Retinal pigment epithelial cell (primary cell): Measurements from ENCODE around the gene P4HB.

Experiments used
- DNase-seq: peaks from one replicate; pipeline ENCODE4 v3.0.0-alpha.2; 2010; ENCODE audit warnings: low read depth
- H3K4me3 ChIP-seq: 2 replicates; pipeline ENCODE4 v1.5.1; 2011; ENCODE audit warnings: mild to moderate bottlenecking, low read length, control low read depth, moderate library complexity
- TF ChIP-seq, protein P1 (sequence below): conservative IDR thresholded peaks from 2 replicates; pipeline ENCODE4 v1.5.1; 2011; ENCODE audit warnings: low read depth, low read length, control low read depth, inconsistent platforms

The P4HB gene

DNA sequence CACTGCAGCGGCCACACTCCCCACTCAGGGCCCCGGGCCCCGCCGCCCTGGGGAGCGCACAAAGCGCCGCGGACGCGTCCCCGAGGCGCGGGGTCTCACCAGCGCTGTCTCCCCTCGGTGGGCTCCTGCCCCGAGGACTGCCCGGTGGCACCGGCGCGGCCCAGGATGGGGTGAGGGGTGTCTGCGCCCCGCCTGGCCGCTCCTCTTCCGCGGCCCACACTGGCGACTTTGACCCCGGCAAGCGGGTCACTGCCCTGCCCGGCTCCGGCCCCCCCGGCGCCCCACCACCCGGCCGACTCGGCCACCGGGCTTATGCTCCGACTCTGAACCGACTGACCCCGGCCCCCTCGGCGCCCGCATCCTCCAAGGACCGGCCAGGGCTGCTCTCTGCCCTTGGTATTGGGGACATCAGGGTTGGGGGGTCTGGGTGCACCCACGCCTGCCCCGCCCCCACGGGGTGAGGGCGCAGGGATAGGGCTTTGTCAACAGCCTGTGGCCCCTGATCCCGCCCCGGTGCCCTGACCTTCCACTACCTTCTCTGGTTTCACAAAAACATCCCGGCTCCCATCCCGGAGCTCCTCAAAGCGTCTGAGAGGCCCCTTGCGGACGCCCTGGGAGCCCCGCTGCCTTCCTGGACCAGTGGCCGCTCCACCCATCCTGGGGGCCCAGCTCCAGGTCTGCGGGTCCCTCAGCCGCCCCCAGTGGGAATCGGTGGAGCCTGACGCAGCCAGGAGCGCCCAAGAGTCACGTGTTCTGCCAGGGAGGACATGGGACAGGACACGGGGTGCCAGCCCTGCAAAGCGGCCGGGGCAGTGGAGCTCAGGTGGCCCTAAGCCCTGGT lies 55.6 kb downstream of the P4HB start:
- H3K4me3 ChIP-seq = no peak overlapping the region
- TF ChIP-seq, protein P1, sequence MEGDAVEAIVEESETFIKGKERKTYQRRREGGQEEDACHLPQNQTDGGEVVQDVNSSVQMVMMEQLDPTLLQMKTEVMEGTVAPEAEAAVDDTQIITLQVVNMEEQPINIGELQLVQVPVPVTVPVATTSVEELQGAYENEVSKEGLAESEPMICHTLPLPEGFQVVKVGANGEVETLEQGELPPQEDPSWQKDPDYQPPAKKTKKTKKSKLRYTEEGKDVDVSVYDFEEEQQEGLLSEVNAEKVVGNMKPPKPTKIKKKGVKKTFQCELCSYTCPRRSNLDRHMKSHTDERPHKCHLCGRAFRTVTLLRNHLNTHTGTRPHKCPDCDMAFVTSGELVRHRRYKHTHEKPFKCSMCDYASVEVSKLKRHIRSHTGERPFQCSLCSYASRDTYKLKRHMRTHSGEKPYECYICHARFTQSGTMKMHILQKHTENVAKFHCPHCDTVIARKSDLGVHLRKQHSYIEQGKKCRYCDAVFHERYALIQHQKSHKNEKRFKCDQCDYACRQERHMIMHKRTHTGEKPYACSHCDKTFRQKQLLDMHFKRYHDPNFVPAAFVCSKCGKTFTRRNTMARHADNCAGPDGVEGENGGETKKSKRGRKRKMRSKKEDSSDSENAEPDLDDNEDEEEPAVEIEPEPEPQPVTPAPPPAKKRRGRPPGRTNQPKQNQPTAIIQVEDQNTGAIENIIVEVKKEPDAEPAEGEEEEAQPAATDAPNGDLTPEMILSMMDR = no peak
- DNase-seq = no peak

DNA sequence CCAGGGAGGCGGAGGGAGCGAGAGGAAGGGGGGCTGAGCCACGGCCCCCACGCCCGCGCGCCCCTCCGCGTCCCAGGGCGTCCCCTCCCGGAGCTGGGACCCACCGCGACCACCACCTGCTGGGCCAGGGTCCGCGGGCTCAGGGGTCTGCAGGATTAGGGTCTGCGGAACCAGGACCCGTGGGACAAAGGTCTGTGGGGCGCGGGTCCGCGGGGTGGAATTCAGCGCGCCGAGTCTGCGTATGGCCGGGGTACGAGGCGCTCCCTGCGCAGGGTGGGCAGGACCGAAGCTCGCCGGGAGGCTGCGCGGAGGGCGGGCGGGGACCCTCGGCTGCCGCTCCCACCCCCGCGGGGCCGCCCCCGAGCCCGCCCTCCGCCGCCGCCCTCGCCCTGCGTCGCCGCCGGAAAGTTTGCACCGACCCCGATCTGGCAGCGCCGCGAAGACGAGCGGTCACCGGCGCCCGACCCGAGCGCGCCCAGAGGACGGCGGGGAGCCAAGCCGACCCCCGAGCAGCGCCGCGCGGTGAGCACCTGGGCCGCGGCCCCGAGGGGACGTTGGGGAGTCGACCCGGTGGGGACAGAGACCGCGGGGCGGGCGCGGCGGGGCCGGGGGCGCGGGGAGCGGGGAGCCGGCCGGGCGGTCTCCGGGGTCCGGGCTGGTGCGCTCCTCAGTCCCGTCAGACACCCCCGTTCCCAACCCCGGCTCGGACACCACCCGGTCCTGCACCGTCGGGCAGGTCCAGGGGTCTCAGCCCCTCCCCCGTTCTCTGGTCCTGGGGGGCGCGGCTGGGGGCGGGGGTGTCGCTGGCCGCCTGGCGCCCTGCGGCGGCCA lies 56.4 kb downstream of the P4HB start, which contains the start of gene GCGR:
TSS of gene GCGR (plus strand) at position 423 of the 831 bp plus-strand sequence. CDS start 4,869 bp downstream, outside the sequence.
- TF ChIP-seq, protein P1 = no peak
- no peak within 1 kb of the TSS for H3K4me3 ChIP-seq
- no peak for DNase-seq

DNA sequence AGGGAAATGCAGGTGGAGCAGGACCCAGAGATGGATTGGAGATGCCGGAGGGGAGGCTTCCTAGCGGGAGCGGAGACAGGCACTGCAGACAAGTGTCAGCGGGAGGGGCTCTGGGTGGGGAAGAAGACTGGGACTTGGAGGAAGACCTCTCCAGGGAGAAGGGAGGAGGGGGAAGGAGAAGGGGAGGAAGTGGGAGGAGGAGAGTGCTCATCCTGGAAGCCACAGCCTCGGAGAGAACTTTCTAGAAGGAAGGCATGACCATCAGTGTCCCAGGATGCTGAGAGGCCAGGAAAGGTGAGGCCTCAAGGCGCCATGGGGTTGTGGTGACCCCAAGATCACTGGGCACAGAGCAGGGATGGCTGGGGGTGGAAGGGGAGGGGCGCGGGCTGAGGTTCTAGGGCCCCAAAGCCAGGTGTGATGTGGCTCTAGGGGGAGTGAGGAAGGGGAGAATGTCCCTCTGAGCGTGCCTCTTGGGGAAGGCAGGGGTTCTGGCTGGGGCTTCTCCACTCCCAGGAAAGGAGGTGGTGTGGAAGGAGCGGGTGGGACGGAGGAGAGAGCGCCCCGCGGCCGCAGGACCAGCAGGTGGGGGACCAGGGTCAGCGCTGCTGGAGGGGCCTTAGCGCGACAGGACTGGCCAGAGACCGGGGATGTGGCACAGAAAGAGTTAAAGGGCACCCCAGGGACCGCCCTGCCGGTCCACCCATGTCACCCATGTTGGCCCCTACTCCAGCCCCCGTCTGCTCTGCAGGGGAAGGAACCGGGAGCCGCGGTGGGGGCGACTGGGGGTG lies 57.3 kb downstream of the P4HB start:
- H3K4me3 ChIP-seq = no peak overlapping the region

DNA sequence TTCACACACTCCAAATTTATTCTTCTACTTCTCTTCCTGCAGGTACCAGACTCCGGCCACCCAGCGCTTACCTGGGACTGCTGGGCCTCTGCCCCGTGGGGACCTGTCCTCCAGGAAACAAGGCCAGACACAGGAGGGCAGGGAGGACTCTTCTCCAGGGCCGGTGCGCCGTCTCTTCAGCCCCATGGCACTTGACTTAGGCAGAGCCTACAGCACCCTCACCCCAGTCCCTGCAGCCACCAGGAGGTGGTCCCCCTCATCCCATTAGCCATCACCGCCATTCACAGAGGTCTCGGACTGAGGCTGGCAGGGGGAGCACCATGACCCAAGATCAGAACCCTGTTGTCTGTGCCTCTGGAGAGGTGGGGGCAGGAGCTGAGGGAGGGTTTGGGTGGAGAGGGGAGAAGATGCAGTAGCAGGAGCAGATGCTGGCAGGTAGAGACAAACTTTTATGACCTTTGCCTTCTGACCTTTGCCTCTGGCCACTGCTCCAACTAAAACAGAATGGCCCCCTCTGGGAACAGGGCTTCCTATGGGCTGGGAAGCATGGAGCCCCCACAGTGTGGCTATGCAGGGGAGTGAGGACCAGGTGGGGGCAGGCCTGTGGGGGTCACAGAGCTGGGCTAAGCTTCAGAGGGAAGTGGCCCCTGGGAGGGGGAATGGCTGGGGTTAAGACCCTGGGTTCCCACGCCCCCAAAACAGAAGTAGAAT lies 58.1 kb downstream of the P4HB start:
- no peak overlapping the region for H3K4me3 ChIP-seq
- no peak for DNase-seq
- TF ChIP-seq, protein P1 = no peak

More for the DNA sequence above, 57.3 kb downstream of the P4HB start:
- DNase-seq = no peak
- TF ChIP-seq, protein P1 = no peak

DNA sequence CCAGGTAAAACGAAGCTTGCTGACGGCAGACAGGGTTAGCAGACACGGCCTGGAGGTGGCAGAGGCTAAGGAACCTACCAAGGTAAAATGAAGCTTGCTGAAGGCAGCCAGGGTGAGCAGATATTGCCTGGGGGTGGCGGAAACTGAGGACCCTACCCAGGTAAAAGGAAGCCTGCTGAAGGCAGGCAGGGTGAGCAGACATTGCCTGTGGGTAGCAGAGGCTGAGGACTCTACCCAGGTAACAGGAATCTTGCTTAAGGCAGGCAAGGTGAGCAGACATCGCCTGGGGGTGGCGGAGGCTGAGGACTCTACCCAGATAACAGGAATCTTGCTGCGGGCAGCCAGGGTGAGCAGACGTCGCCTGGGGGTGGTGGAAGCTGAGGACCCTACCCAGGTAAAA lies 59.0 kb downstream of the P4HB start:
- TF ChIP-seq, protein P1 = no peak
- H3K4me3 ChIP-seq = no peak overlapping the region
- DNase-seq = no peak

DNA sequence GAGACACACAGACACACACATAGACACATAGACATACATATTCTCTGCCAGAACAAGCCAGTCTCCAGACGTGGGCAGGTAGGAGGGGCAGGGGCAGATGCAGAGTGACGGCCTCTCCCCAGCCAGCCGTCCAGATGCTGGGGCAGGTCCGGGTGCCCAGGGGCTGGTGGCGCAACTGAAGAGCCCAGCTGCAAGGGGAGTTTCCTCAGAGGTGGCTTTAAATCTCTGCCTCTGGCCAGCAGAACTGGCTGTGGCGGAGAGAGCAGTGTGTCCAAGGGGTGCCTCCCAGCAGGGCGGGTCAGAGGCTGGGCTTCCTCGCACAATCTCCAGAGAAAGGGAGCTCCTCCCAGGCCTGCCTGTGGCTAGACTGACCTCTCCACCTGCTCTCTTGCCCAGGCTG lies 65.8 kb downstream of the P4HB start:
- DNase-seq = no peak
- no peak overlapping the region for H3K4me3 ChIP-seq
- TF ChIP-seq, protein P1 = no peak
